Endodermal cell (in vitro differentiated cells): ENCODE measurements around the gene KCNH8. TPM values are rescaled to one million over a fixed set of nuclear protein-coding genes. Genes with fewer than 3 reads are reported as not detected.

ENCODE experiments used
- DNase-seq: peaks from one replicate; pipeline ENCODE4 v3.0.0-alpha.2; 2017
- H3K27ac ChIP-seq: 2 replicates; pipeline ENCODE4 v1.5.1; 2013; ENCODE audit warnings: mild to moderate bottlenecking, low read depth, low read length, moderate library complexity
- H3K27me3 ChIP-seq: 2 replicates; pipeline ENCODE4 v1.6.1; 2013; ENCODE audit warnings: mild to moderate bottlenecking, low read length, moderate library complexity; ENCODE audit not compliant: insufficient read depth, control insufficient read depth, poor library complexity, severe bottlenecking
- H3K36me3 ChIP-seq: 2 replicates; pipeline ENCODE4 v1.7.0; 2013; ENCODE audit warnings: mild to moderate bottlenecking, low read length, moderate library complexity; ENCODE audit not compliant: control insufficient read depth, insufficient read depth
- H3K4me1 ChIP-seq: one replicate; pipeline ENCODE4 v1.7.0; 2013; ENCODE audit warnings: low read length; ENCODE audit not compliant: control insufficient read depth, insufficient read depth
- H3K4me3 ChIP-seq: 2 replicates; pipeline ENCODE4 v1.5.1; 2013; ENCODE audit warnings: mild to moderate bottlenecking, low read length, moderate library complexity
- H3K9ac ChIP-seq: 2 replicates; pipeline ENCODE4 v1.6.1; 2013; ENCODE audit warnings: mild to moderate bottlenecking, low read length, moderate library complexity; ENCODE audit not compliant: poor library complexity, severe bottlenecking; ENCODE audit errors: extremely low read depth
- H3K9me3 ChIP-seq: 2 replicates; pipeline ENCODE4 v1.6.1; 2013; ENCODE audit warnings: mild to moderate bottlenecking, low read length, moderate library complexity; ENCODE audit not compliant: control insufficient read depth
- H3K27ac Mint-ChIP-seq: 2 replicates; pipeline ENCODE4 v1.8.0; 2020; ENCODE audit warnings: mixed read lengths
- H3K27me3 Mint-ChIP-seq: 2 replicates; pipeline ENCODE4 v1.8.0; 2021; ENCODE audit warnings: mild to moderate bottlenecking, mixed read lengths; ENCODE audit not compliant: insufficient read depth
- H3K36me3 Mint-ChIP-seq: 2 replicates; pipeline ENCODE4 v1.8.0; 2020; ENCODE audit warnings: low read depth, mixed read lengths
- H3K4me1 Mint-ChIP-seq: 2 replicates; pipeline ENCODE4 v1.8.0; 2020; ENCODE audit warnings: mixed read lengths
- H3K4me3 Mint-ChIP-seq: 2 replicates; pipeline ENCODE4 v1.8.0; 2020; ENCODE audit warnings: mild to moderate bottlenecking, moderate library complexity, mixed read lengths
- H3K9me3 Mint-ChIP-seq: 2 replicates; pipeline ENCODE4 v1.8.0; 2020; ENCODE audit warnings: mild to moderate bottlenecking, mixed read lengths
- WGBS, 2 experiments: methylation state at CpG; one replicate each; pipeline versions ENCODE4 v1.1.5 to v1.1.7; 2013; ENCODE audit warnings: missing lambda C conversion rate in 2 of 2, mixed read lengths in 1 of 2; ENCODE audit not compliant: insufficient coverage in 1 of 2, insufficient read length in 1 of 2; 5-methylcytosine and 5-hydroxymethylcytosine counted together
- total RNA-seq, 2 donors: library from RNA; stranded (reverse); fragmentation: NEBNext Ultra II Directional in 1 of 2; extraction: Animal tissue kit (Norgen Biotek cat#: 25700) in 1 of 2; gene quantifications; 2 replicates in 1 of 2; 3 replicates in 1 of 2; pipeline ENCODE4 v1.2.1, GENCODE V29; 2021
- TF ChIP-seq, protein P1 (sequence below): fragments of 200-600 bp; sonication (generic); conservative IDR thresholded peaks from 2 replicates; pipeline ENCODE4 v1.5.0; 2021; ENCODE audit warnings: antibody characterized with exemption, mild to moderate bottlenecking

Gene KCNH8
- total RNA-seq, 2 donors from 2014 or later, result 12.0 to 15.0 TPM

DNA sequence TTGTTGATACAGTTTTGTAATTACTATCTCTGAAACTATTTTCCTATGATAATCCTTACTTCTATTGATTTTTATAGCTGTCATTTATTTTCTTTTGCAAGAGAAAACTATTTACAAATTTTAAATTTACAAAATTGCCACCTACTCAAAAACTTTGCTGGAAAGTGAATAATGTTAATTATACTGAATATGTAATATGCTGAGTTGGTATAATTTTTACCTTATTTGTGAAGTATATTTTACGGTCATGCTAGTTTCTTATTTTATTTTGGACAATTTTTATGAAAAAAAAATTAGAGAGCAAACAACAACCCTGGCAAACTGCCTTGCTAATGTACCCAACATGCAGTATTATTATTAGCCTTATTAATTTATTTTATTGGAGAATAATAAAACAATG is 2.9 kb downstream of the KCNH8 start:
- peak overlapping the region; percentile 92 for H3K4me3 ChIP-seq
- DNase-seq, result no peak
- Mint-ChIP-seq H3K4me3 (peak overlapping the region; percentile 16), H3K36me3 (no peaks in the 10 kb centered on the region), H3K9me3 (no peaks in the 10 kb centered on the region), H3K27me3 (no peaks in the 10 kb centered on the region), H3K27ac (no peak overlapping the region), H3K4me1 (peaks cover 13% of the 10 kb centered on the region)
- H3K36me3 ChIP-seq, result no peaks in the 10 kb centered on the region
- no peaks in the 10 kb centered on the region for H3K9me3 ChIP-seq
- H3K27me3 ChIP-seq, result no peaks in the 10 kb centered on the region
- WGBS, 2 experiments, result 100% methylated on average over 1 of the region's 1 CpG; no CpG with 5 or more reads in 1 of the 2 experiments
- TF ChIP-seq, protein P1, sequence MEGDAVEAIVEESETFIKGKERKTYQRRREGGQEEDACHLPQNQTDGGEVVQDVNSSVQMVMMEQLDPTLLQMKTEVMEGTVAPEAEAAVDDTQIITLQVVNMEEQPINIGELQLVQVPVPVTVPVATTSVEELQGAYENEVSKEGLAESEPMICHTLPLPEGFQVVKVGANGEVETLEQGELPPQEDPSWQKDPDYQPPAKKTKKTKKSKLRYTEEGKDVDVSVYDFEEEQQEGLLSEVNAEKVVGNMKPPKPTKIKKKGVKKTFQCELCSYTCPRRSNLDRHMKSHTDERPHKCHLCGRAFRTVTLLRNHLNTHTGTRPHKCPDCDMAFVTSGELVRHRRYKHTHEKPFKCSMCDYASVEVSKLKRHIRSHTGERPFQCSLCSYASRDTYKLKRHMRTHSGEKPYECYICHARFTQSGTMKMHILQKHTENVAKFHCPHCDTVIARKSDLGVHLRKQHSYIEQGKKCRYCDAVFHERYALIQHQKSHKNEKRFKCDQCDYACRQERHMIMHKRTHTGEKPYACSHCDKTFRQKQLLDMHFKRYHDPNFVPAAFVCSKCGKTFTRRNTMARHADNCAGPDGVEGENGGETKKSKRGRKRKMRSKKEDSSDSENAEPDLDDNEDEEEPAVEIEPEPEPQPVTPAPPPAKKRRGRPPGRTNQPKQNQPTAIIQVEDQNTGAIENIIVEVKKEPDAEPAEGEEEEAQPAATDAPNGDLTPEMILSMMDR, result no peak
- H3K27ac ChIP-seq, result no peak overlapping the region
- peaks cover 5% of the 10 kb centered on the region for H3K4me1 ChIP-seq
- no peak overlapping the region for H3K9ac ChIP-seq

DNA sequence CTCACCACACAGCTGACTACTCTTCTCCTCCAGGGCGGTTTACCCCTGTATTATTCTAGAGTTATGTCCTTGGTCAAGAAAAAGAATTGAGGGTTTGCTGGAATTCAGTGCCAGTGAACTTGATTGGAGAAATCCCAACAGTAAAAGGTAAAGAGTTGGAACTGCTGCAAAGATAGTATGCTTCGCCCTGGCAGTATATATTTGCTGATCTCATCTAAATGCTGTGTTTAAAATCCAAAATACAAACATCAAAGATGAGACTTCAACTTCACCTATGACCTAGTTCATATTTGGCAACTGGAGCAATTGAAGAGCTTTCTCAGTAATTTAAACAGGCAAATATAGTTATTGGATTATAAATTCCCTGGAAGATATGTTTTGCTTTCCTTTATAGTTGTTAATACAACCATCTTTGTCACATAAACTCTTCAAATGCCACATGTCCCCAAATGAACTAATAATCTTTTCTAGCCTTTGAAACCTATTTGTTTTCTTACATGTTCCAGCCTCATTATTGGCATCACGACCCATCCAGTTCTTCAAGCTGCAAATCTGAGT is 6.5 kb downstream of the KCNH8 start:
- H3K4me3 Mint-ChIP-seq, result no peak overlapping the region
- TF ChIP-seq, protein P1, result no peak
- Histone ChIP-seq H3K9ac (no peak overlapping the region), H3K4me3 (peak overlapping the region; percentile 20), H3K9me3 (no peaks in the 10 kb centered on the region), H3K27ac (no peak overlapping the region), H3K4me1 (peaks cover 4% of the 10 kb centered on the region), H3K27me3 (no peaks in the 10 kb centered on the region), H3K36me3 (no peaks in the 10 kb centered on the region)
- H3K4me1 Mint-ChIP-seq, result peaks cover 11% of the 10 kb centered on the region
- no peaks in the 10 kb centered on the region for H3K27me3 Mint-ChIP-seq
- no peak for DNase-seq
- no peaks in the 10 kb centered on the region for H3K9me3 Mint-ChIP-seq
- H3K36me3 Mint-ChIP-seq, result no peaks in the 10 kb centered on the region
- H3K27ac Mint-ChIP-seq, result no peak overlapping the region
- 78 to 85% methylated on average over 1 to 3 of the region's 3 CpGs for WGBS, 2 experiments

DNA sequence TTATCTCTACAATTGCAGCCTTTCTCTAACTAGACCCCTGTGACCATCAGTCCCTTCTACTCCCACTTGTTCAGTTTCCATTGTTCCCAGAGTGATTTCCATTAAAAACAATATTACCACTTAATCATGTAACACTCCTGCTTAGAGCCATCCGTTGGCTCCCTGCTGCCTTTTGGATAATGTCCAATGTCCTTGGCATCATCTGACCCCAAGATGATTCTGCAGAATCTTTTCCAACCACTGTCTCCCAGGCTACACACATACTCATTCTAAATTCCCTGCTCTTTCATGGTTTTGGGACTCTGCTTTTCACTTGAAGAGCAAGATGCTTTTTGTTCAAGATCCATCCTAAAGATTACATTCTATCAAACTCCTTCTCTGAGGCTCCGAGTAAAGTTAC is 7.1 kb downstream of the KCNH8 start:
- H3K36me3 Mint-ChIP-seq, result no peaks in the 10 kb centered on the region
- TF ChIP-seq, protein P1, result no peak

More for the DNA sequence above, 7.1 kb downstream of the KCNH8 start:
- peaks cover 7% of the 10 kb centered on the region for H3K4me1 Mint-ChIP-seq
- no peak overlapping the region for H3K4me3 Mint-ChIP-seq
- Histone ChIP-seq H3K9me3 (no peaks in the 10 kb centered on the region), H3K9ac (no peak overlapping the region), H3K36me3 (no peaks in the 10 kb centered on the region), H3K4me1 (peaks cover 4% of the 10 kb centered on the region), H3K4me3 (no peak overlapping the region), H3K27ac (no peak overlapping the region), H3K27me3 (no peaks in the 10 kb centered on the region)
- H3K27ac Mint-ChIP-seq, result no peak overlapping the region
- H3K27me3 Mint-ChIP-seq, result no peaks in the 10 kb centered on the region
- WGBS, 2 experiments, result 90% methylated on average over 1 to 2 of the region's 2 CpGs
- DNase-seq, result no peak
- no peaks in the 10 kb centered on the region for H3K9me3 Mint-ChIP-seq
